Left kidney (tissue), 2 donors: ENCODE measurements around the gene UHRF2. TPM values are rescaled to one million over a fixed set of nuclear protein-coding genes. Genes with fewer than 3 reads are reported as not detected.
"Not testable (repeated sequence)": the region's sequence is repeated elsewhere in the genome, so short reads cannot be mapped to it uniquely, and the experiment has no call there.

ENCODE experiments used
- DNase-seq: peaks from one replicate; pipeline ENCODE4 v3.0.0-alpha.2; 2013
- polyA plus RNA-seq: library from polyadenylated mRNA; unstranded; fragments of 120-200 nt; gene quantifications from one replicate; pipeline ENCODE4 v1.2.1, GENCODE V29; 2013; ENCODE audit not compliant: insufficient read length

UHRF2 gene
- polyA plus RNA-seq, 1 donor: 88.7 TPM

- no peak for DNase-seq
Measured at GRCh38 chr9:6428940-6429889, 16.2 kb downstream of the UHRF2 start.

DNA sequence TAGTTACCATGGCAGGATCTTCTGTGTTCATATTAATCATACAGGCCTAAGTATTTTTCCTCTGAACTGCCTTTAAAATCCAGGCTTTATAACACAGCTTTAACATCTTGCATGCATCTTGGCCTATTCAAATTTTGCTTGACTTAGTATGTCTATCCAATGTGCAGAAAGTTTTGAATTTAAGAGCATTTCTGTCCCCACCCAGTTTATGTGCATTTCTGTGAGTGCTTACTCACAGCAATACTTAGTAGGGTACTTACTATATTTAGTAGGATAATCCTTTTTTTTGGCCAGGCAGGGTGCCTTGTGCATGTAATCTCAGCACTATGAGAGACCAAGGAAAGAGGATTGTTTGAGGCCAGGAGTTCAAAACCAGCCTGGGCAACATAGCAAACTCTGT is 18.0 kb downstream of the UHRF2 start:
- no peak for DNase-seq

- no peak for DNase-seq
Measured at GRCh38 chr9:6433410-6433809, 20.4 kb downstream of the UHRF2 start.

DNA sequence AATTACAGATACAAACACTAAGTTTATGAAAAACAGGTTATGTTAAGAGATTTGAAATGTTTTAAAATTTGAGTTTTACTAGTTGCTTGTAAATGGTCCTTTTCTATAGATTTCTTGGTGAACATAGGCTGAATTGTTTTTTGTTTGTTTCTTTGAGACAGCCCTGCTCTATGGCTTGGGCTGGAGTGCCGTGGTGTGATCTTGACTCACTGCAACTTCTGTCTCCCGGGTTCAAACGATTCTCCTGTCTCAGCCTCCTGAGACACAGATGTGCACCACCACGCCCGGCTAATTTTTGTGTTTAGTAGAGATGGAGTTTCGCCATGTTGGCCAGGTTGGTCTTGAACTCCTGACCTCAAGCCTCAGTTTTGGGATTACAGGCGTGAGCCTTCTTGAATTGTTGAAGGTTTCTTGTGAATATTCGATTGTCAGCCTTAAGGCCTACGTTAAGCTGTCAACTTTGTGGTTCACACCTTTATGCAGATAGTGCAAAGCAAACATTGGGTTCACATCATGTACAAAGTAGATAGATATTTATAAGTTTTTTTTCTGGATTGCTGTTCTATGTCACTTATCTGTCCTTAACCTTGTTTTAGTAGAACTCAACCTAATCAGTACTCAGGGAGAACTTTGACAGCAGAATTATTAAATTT is 26.2 kb downstream of the UHRF2 start:
- no peak for DNase-seq

DNA sequence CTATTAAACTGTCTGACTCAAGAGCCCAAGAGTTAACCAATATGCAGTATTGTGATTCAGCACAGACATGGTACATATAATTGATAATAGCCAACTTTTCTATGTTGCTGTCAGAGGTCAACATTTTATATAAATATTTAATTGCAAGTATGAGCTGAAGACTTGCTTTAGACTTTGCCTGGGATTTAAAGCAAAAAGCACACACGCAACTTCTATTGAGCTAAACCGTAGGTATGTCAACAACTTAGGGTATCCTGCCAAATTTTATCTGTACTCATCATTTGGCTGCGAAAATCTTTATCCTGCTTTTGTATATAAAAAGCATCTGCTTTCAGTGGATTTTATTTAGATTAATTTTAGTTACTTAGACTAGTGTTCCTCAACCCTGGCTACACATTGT is 27.4 kb downstream of the UHRF2 start:
- no peak for DNase-seq

DNA sequence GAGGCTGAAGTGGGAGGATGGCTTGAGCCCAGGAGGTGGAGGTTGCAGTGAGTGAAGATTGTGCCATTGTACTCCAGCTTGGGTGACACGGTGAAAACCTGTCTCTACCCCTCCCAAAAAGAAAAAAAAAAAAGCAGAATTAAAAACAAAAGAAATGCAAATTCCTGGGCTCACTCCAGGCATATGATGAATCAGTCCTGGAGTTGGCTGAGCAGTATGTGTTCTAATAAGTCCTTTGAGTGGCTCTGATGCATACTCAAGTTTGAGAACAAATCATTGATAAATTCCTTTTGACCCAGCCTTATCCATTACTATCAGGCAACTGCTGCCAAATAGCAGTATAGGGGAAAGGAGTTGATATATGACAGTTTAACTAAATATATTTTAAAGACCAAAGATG is 28.3 kb downstream of the UHRF2 start:
- DNase-seq: no peak

- DNase-seq: no peak
Measured at GRCh38 chr9:6443661-6444060, 30.7 kb downstream of the UHRF2 start.

DNA sequence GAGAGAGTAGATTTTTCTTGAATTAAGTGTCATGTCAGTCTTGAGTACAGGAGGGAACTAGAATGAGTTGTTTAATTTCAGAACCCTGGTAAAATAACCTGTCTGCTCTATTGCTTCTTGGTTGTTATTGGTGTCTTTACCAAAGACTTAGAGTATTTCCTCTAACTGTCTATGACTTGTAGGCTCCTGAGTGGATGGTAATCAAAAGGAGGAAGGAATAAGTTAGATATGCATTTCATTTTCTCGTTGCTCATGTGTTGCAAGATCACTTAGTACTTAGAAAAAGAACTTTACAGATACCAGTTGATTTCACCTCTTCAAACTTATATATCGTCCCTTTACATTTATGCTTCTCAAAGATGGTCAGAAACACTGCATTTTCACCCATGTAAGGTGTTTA is 31.1 kb downstream of the UHRF2 start:
- DNase-seq: no peak

- DNase-seq: no peak
Measured at GRCh38 chr9:6449086-6449485, 36.1 kb downstream of the UHRF2 start.

DNA sequence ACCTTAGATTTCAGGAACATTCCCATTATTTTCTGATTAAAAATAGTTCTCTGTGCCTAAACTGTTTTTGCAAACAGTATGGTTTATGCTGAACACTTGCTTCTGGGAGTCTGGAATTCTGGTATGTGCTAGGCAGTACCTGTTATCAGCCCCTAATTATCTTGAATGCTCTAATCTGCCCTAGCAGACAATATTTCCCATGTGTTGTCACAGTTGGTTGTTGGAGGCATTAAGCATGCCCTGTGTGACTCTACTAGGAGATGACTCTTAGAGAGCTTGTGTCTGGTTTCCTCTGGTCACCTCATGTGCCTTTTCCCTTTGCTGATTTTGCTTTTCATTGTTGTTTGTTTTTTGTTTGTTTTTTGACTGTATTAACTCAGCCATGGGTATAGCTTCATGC is 36.6 kb downstream of the UHRF2 start:
- no peak for DNase-seq

DNA sequence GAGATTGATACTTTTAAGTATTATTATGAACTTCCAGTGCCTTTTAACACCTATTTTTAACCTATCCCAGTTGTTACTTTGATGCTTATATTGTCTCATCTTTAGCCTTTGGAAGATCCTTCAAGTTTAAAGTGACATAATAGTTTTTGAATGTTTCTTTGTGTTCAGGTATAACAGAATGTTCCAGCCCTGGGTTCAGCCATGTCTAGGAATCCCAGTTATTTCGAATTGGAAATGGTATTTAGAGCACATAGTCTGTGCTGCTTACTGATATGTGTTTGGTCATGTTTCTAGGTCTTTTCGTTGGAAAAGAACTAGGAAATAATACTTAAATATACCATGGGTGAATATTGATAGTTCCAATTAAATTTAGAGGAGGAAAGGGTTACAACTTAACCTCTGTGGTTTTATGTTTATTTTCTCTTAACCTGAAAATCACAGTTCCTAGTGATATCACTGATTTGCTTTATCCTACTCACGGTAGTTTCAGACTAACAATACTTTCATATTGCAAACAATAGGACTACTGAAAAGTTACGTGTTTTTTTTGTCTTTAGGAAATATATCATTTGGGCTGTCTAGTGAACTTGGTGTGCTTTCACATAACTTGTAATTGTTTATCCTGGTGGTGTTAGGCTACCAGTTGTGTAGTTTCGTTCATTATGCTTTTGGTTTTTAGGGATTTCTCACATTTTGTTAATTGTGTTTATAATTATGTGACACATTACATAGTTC is 37.8 kb downstream of the UHRF2 start:
- no peak for DNase-seq

- DNase-seq: not testable (repeated sequence)
Measured at GRCh38 chr9:6455292-6455691, 42.3 kb downstream of the UHRF2 start.

- DNase-seq: not testable (repeated sequence)
Measured at GRCh38 chr9:6458704-6459103, 45.7 kb downstream of the UHRF2 start.

DNA sequence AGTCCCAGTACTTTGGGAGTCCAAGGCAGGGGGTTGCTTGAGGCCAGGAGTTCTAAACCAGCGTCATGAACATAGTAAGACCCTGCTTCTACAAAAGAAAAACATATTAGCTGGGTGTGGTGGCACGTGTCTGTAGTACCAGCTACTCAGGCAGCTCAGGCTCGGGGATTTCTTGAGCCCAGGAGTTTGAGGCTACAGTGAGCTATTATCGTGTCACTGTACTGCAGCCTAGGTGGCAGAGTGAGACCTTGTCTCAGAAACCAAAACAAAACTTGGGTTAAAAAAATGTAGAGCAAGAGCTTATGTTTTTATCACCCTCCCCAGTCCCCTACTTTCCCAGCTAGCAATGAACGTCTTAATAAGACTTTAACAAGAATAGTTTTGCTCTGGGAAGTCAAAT is 46.7 kb downstream of the UHRF2 start:
- no peak for DNase-seq

DNA sequence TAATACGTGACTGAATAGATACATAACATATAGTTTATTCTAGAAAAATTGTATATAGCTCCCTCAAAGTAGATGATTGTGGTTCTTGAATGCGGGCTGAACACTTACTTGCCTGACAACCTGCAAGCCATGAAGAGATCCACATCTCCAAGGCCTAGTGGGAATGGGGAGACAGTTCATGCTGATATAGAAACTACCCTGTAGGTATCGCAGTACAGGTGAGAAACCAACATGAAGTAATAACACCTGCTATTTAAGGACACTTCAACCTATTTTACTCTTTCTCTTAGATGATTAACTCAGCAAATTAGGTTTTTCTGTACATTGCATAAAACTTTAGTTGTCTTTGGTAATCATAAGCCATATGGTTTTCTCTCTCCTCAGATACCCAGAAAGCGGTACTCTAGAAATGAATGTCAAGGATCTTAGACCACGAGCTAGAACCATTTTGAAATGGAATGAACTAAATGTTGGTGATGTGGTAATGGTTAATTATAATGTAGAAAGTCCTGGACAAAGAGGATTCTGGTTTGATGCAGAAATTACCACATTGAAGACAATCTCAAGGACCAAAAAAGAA is 47.3 kb downstream of the UHRF2 start:
- no peak for DNase-seq

DNA sequence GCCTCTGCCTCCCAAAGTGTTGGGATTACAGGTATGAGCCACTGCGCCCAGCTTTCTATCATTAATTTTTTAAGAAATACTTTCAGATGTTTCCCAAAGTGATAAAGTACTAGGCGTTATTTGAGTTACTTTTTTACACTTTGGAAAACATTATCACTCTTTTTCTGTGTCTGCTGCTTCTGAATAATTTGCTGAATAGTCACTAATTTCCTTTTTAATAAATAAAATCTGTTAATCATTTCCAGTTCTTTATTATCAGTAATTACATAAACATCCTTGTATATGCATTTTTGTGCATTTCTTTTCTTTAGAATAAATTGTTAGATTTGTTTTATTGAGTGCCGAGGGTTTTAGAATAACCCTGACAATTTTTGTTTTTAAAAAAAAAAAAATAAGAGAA is 48.6 kb downstream of the UHRF2 start:
- DNase-seq: no peak

DNA sequence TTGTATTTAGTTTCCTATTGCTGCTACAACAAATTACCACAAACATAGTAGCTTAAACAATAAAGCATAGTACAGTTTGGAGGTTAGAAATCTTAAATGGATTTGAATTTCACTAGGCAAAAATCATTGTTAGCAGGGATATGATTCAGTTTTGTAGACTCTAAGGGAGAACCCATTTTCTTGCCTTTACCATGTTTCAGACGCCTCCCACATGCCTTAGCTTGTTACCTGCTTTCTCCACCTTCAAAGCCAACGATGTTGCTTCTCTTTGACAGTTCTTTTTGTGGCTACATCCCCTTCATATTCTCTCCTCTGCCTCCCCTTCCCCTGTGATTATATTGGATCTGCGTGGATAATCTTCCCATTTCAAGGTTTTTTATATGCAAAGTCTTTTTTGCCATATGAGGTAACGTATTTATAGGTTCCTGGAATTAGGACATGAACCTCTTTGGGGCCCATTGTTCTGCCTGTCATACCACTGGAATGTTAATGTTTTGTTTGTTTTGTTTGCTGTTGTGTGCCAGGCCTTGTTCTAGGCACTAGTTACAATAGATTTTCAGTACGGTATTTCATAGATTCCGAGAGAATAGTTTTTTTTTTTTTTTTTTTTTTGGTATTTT is 54.1 kb downstream of the UHRF2 start:
- no peak for DNase-seq

DNA sequence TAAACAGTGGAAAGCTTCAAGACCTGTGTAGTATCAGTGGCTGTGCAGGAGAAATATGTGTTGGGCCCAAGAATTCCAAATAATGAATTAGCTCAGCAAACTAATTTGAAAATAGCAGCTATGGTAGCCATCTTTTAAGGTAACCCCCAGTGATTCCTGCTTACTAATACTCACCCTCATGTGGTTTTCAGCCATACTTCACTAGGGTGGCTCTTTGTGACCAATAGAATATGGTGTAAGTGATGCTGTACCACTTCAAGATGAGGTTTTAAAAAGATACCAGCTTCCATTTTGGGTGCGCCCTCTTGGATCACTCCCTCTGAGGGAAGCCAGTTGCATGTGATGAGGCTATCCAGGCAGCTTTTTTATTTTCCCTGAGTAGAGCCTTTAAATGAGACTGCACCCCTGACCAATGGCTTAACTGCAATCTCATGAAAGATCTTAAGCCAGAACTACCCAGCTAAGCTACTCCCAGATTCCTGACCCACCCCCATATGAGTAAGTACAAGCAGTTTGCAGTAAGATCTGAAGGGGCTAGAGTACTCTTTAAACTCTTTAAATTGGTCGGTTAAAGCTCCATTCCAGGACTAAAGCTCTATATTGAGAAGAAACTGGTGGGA is 58.3 kb downstream of the UHRF2 start:
- DNase-seq: no peak

DNA sequence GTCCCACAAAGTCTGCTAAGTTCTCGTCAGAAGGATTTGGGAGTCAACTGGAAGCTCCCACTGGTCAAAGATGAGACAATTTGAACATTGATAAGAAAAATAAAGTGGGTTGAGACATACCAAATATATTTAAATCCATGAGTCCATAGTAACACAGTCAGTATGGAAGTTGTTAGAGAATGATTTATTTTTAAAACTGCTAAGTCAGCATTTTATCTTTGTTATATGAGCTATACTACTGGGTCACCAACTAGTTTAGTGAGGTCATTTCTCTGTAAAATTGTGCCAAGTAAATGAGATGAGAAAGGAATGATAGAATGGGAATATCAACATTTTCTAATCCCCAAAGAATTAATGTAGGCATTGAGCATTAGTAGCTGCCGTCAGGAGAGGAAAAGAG is 60.2 kb downstream of the UHRF2 start:
- DNase-seq: no peak

- DNase-seq: no peak
Measured at GRCh38 chr9:6479959-6480358, 67.0 kb downstream of the UHRF2 start.

- DNase-seq: no peak
Measured at GRCh38 chr9:6484210-6484609, 71.2 kb downstream of the UHRF2 start.

DNA sequence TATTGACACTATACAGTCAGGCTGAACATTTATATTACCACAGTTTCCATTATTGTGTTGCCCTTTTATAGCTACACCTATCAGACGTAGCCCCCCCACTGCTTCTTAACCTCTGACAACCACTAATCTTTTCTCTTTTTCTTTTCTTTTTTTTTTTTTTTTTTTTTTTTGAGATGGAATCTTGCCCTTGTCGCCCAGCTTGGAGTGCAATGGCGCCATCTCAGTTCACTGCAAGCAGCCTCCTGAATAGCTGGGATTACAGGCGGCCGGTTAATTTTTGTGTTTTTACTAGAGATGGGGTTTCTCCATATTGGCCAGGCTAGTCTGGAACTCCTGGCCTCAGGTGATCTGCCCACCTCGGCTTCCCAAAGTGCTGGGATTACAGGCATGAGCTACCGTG is 75.4 kb downstream of the UHRF2 start:
- no peak for DNase-seq
